Choroid plexus epithelial cell (primary cell): Measurements from ENCODE around the gene APRT.
A peak's percentile ranks its signal among the peaks of the same experiment; 100 is the strongest.

ENCODE experiments used
- DNase-seq: peaks from one replicate; pipeline ENCODE4 v3.0.0-alpha.2; 2010; ENCODE audit warnings: low read depth
- H3K4me3 ChIP-seq: 2 replicates; pipeline ENCODE4 v1.5.1; 2011; ENCODE audit warnings: low read depth, mild to moderate bottlenecking, control low read depth, low read length, moderate library complexity
- CTCF ChIP-seq: conservative IDR thresholded peaks from 2 replicates; pipeline ENCODE4 v1.5.1; 2011; ENCODE audit warnings: low read depth, mild to moderate bottlenecking, control low read depth, inconsistent platforms, low read length, moderate library complexity

Gene APRT

GRCh38 chr16:88807626-88808453 lies 3.9 kb downstream of the APRT start:
- no peak for DNase-seq
- TF ChIP-seq CTCF, result no peak
- H3K4me3 ChIP-seq, result no peak overlapping the region

- no peak overlapping the region for H3K4me3 ChIP-seq
- TF ChIP-seq CTCF, result no peak
- no peak for DNase-seq
Observed at GRCh38 chr16:88807142-88807625, 4.5 kb downstream of the APRT start.

- H3K4me3 ChIP-seq, result no peak overlapping the region
- TF ChIP-seq CTCF, result no peak
- DNase-seq, result no peak
Observed at GRCh38 chr16:88806491-88807111, 5.1 kb downstream of the APRT start.

GRCh38 chr16:88805887-88806393 lies 5.8 kb downstream of the APRT start:
- no peak for TF ChIP-seq CTCF
- DNase-seq, result no peak
- no peak overlapping the region for H3K4me3 ChIP-seq

GRCh38 chr16:88805340-88805715 lies 6.4 kb downstream of the APRT start:
- no peak for DNase-seq
- no peak overlapping the region for H3K4me3 ChIP-seq
- no peak for TF ChIP-seq CTCF

- peak overlapping the region; percentile 71 for H3K4me3 ChIP-seq
- no peak for DNase-seq
- no peak for TF ChIP-seq CTCF
Observed at GRCh38 chr16:88804552-88805339, 7.0 kb downstream of the APRT start.
